Stimulated activated naive CD4-positive, alpha-beta T cell (primary cell): ENCODE results near the gene PLCB1.
A peak's percentile ranks its signal among the peaks of the same experiment; 100 is the strongest.

Experiments used
- DNase-seq, 6 experiments: peaks; one replicate each; lab custom pipeline; 2025; lab: John Stamatoyannopoulos, UW

Gene PLCB1

GRCh38 chr20:8129211-8129976 is 2.7 kb upstream of the PLCB1 start:
- DNase-seq, result no peak

DNA sequence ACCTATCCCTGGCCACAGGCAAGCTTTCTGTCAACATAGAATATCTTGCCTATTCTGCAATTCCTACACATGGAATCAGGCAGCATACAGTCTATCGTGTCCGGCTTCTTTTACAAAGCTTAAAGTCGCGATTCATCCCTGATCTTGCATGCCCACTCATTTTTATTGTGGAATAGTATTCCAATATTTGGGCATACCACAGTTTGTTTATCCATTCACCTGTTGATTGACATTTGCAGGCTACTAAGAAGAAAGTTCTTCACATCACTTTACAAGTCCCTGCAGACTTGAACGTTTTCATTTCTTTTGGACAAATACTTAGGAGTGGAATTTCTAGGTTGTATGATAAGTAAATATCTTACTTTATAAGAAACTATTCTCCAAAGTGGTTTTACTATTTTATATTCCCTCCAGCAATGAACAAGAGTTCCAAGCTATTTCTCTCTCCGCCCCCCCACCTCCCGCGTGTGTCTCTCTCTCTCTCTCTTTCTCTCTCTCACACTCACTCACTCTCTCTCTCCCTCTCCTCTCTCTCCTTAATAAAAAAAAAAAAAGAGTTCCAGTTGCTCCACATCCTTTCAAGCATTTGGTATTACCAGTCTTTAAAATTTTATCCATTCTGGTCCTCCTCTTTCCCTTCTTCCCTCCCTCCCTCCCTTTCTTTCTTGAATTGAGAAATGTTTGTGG is 1.1 kb upstream of the PLCB1 start:
- DNase-seq, result no peak

DNA sequence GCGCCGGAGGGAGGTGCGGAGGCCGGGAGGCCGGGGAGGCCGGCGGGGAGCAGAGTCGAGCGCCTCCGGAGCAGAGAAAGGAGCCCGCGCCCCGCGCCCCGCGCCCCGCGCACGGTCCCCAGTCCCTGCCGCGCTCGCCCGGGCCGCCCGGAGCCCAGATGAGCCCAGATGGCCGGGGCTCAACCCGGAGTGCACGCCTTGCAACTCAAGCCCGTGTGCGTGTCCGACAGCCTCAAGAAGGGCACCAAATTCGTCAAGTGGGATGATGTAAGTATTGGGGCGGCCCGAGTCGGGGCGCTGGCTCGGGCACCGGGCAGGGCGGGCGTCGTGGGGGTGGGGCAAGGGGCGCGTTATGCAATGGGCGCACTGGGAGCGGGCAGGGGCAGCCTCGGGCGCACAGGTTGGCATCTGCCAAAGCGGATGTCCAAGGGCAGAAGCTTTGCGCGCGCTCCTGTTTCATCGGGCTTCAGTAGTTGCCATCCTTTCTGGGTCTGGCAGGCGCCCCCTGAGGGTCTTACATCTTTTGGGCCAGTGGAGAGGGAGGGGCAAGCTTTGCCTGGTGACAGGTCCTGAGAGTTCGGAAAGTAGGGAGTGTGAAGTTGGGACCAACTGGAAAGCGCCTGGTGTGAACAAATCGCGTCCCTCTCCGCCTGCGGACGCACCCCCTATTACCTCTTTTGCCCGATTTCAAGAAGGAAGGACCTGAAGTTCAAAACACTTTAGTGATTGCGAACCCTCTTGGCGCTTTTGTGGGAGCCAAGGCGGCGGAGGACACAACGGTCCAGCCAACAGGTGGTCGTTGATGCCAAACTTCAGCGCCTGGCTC is 631 bp downstream of the PLCB1 start:
- peak in 2 of 6 experiments; percentile 2 to 25 for DNase-seq

GRCh38 chr20:8133310-8133768 is 1.3 kb downstream of the PLCB1 start:
- no peak for DNase-seq

- DNase-seq, result no peak
Observed at GRCh38 chr20:8133851-8134451, 1.9 kb downstream of the PLCB1 start.

DNA sequence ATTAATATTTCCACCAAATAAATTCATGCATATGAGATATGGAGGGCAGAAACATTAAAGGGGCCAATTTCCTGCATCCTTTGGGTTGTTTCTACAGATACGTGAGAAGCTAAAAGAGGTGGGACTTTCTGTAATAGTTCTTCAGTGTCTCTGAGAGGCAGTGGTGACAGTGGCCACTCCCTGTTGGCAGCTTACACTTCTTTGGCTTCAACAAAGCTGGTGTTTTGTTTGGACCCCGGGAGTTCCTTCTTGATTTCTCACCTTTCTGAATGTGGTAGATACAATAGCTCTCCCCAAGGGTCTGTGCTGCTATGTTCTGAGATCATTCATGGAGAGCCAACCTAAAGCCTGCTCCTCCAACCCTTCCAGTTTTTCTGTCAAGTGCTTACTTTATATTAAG is 7.8 kb downstream of the PLCB1 start:
- no peak for DNase-seq

DNA sequence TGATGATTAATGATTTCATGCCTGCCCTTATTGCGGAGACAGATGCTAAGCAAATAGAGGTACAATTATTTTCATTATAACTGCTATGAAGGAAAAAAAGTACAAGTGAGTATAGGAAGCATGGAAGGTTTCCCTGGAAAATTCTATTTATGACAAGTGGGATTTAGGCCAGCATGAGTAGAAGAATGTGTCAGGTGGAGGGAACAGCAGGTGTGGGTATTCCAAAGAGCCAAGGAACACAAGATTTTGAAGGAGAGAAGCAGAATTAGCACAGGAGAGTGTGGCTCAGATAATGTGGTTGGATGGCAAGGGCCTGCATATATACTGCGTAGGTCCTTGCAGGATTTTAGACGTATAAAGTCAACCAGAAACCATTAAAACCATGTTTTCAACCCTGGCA is 11.4 kb downstream of the PLCB1 start:
- no peak for DNase-seq

DNA sequence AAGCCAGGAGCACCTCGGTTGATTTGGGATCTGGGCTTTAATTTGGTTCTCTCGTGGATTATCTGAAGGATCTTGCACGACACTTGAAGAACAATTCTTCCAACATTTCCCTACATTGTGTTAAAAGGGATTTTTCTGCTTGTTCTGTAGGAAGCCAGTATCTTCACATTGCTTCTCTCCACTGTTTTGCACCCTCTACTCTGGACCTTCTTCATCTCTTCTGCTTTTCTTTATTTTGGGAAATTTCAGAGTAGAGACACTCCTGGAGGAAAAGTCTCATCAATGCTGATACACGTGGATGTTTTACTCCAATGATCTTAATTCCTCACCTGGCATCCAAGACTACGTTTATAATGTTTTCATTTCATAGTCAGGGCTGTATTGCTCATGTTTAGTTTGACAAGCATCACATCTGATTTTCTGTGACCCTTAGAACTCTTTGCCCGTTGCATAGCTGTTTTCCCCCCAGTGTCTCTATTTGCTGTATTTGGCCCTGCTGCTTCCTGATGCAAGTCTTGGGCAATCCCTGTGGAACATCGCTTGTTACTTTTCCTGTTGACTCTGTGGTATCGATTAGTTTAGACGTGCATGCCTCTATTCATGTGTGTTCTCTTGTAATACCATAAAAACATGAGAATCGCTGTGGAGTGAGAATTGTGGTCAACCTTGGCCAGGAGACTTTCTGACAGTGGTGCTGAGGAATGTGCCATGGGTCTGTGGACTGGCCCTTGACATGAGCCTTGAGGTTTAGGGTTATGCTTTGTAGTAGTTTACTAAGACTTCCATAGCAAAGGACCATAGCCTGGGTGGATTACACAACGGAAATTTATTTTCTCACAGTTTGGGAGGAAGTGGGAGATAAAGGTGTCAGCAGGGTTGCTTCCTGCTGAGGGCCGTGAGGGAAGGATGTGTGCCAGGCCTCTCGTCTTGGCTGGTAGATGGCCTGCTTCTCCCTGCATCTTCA is 12.5 kb downstream of the PLCB1 start:
- no peak for DNase-seq

DNA sequence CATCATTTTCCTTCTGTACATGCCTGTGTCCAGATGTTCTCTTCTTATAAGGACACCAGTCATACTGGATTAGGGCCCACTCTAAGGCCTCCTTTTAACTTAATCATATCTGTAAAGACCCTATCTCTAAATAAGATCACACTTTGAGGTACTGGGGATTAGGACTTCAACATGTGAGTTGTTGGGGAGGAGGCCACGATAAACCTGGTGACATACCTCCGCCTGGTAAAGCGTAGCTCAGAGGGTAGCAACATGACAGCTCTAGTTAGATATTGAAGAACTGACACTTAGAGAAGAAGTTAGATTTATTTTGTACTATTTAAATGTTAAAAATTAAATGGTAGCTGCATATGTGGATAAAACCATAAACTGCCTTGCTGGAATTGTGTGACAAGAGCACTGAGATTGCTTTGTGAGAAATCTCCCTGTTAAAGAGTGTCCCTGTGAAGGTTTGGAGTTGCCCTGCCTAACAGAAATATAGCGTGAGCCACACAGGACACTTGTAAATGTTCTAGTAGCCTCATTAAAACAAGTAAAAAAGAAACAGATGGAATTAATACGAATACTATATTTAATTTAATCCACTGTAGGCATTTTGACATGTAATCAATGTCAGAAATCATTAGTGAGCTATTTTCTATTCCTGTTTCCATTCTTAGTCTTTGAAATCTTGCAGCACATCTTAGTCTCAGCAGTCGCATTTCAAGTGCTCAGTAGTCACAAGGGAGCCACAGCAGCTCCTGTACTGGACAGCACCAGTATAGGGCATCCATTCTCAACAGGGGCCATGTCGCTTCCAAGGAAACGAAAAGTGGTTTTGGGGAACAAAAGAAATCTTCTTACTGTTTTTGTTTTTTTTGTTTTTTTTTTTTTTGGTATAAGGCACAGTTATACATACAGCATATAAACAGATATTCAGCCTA is 13.4 kb downstream of the PLCB1 start:
- DNase-seq, result no peak

GRCh38 chr20:8147476-8147875 is 15.4 kb downstream of the PLCB1 start:
- DNase-seq, result no peak

DNA sequence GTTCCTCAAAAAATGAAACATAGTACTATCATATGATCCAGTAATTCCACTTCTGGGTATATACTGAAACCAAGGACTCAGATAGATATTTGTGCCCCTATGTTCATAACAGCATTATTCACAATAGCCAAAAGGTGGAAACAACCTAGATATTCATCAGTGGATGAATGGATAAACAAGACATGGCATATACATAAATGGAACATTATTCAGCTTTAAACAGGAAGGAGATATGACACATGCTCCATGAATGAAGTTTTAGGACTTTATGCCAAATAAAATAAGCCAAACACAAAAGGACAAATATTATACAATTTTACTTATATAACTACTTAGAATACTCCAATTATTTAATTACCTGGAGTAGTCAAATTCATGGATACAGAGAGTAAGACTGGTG is 16.4 kb downstream of the PLCB1 start:
- DNase-seq, result no peak

DNA sequence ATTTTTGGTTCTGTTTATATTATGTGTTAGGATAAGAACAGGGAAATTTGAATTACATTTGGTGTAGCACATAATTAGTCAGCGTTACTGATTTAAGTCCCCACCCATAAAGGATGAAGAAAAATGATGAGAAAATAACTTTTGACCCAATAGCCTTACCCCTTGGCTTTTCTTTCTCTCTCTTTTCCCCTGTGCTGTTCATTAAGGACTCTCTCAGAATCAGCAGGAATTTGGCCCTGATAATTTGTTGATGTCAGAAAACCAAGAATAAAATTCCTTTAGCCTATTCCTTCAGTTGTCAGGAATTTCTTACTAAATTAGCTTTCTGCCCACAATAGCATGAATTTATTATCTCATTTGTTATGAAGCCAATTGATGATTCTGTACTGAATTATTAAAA is 18.5 kb downstream of the PLCB1 start:
- no peak for DNase-seq

- no peak for DNase-seq
Observed at GRCh38 chr20:8151372-8151771, 19.3 kb downstream of the PLCB1 start.

DNA sequence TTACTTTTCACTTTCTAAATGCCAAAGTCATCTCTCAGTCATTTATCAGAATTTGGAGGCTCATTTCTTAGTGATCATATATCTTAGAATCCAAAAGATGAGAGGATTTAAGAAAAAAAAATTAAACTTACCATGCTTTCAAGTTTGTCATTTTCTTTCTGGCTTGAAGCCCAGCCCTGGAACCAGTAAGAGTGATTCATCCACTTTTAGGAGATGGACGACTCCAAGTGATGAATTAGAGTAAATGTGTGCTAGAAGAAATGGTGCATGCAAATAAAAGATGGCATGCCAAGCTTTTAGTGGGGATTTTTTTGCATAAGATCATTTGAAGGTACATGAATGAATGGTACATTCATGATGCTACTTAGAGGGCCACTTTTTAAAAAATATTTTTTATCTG is 20.1 kb downstream of the PLCB1 start:
- DNase-seq, result no peak

DNA sequence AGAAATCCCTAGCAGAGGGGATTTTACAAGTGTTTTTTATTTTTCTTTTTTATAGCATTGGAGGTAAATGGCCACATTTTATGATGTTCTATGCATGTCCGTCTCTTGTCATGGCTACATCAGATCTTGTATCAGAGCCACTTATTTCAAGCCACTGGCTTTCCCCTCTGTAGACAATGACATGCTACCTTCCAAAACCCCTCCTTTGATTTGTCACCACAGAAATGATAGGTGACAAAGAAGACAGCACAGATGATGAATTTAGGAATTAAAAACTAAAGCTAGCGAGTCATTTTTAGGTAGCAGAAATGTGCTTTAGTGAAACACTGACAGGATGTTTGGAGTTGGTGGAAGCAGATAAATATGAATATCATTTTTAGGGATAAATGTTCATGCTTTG is 20.8 kb downstream of the PLCB1 start:
- no peak for DNase-seq

DNA sequence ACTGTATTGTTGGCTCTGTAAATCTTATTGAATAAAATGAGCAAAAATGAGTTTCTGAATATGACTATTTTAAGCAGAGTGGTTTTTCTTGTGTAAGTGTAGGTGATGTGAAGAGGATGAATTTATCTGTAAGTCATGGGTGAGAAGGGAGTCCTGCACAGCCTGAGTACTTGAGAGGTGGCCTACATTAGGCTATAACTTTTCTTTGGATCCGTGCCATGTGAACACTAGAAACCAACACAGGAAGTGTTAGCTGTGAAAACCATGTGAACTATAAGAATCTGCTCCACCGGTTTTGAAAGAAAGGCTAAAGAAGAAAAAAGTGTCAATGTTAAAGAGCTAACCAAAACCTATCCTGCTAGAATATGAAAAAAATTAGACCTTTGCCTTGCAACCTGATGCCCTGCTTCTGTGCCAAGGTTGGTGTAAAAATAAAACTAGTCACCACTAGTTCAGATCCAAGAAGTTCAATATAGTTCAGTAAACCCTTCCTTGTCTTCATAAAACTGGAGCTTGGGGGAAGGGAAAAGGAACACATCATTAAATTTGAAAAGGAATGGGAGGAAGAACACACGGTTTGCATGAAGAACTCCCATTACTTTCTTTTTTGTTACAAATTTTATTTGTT is 21.3 kb downstream of the PLCB1 start:
- peak in 3 of 6 experiments; percentile 3 to 12 (median 7) for DNase-seq

GRCh38 chr20:8154638-8155037 is 22.6 kb downstream of the PLCB1 start:
- DNase-seq, result no peak

DNA sequence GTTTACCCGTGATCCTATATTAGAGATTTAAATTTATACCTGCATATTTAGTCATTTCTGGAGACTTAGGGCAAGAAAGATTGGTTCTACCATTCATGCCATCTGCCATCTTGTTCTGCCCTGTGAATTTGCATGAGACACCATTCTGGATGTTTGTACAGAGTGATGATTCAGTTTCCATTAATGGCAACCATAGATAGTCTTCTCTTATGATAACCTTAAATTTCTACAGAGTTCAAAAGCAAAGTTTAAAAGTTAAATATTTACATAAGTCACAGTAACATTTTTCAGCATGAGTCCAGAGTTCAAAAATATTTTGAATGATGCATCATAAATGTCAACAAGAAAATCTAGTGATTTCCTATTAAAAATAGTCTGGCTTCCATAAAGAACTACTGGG is 23.2 kb downstream of the PLCB1 start:
- no peak for DNase-seq

GRCh38 chr20:8155812-8156211 is 23.7 kb downstream of the PLCB1 start:
- no peak for DNase-seq
